ENCODE results near the gene ARHGEF38.

DNA sequence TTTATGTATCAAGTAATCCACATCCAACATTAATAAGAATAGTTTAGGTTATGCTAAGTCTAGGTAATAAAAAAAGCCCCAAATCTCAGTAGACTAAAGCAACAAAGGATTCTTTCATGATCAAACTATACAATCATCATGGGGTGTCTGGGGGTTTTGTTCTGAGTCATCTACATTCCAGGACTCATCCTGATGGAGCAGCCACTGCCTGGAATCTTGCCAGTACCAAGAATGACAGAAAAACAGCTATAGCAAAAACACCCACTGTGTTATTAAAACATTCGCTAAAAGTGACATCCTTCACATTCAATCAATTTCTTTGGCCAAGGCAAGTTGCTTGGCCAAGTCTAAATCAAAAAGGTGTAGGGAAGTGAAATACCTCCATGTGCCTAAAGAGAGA lies 3.9 kb upstream of the ARHGEF38 start:
- TF ChIP-seq POLR2AphosphoS5 (IDR thresholded peaks at IDR 0.05), result no peak
- TF ChIP-seq, protein P1, sequence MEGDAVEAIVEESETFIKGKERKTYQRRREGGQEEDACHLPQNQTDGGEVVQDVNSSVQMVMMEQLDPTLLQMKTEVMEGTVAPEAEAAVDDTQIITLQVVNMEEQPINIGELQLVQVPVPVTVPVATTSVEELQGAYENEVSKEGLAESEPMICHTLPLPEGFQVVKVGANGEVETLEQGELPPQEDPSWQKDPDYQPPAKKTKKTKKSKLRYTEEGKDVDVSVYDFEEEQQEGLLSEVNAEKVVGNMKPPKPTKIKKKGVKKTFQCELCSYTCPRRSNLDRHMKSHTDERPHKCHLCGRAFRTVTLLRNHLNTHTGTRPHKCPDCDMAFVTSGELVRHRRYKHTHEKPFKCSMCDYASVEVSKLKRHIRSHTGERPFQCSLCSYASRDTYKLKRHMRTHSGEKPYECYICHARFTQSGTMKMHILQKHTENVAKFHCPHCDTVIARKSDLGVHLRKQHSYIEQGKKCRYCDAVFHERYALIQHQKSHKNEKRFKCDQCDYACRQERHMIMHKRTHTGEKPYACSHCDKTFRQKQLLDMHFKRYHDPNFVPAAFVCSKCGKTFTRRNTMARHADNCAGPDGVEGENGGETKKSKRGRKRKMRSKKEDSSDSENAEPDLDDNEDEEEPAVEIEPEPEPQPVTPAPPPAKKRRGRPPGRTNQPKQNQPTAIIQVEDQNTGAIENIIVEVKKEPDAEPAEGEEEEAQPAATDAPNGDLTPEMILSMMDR (IDR thresholded peaks at IDR 0.05), result no peak
